Body of pancreas (tissue), 4 donors: Measurements from ENCODE around the gene SRP14.

Experiments
- POLR2A ChIP-seq, 3 donors: fragments of 450-650 bp; IDR thresholded peaks; one replicate each; pipeline ENCODE4 v1.6.1; 2016; ENCODE audit warnings: antibody characterized with exemption in 3 of 3, mild to moderate bottlenecking in 2 of 3
- TF ChIP-seq, protein P1 (sequence below), 7 experiments: fragments of 450-650 bp in 4 of 7; fragments of 200-600 bp in 3 of 7; sonication (generic) in 3 of 7; IDR thresholded peaks; one replicate each; pipeline ENCODE4 v1.5.1; 2016 to 2019; ENCODE audit warnings: antibody characterized with exemption in 7 of 7

DNA sequence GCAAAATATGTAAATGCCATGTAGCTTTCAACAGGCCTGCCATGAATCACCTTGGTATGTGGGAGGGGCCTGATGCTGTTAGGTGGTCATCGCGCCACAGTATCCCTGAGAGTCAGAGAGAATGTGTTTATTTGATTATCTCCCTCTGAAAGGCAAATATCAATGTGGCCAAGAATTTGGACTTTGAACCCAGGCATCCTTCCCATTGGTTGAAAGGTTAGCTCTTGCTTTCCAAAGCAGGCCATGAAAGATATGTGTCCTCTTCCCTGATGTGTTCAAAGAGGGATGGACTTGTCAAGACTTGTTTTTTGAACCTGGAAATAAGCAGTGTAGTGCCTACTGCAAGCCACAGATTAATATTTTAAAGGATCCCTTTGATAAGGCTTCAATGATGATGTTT, 36.7 kb downstream of the SRP14 start:
- TF ChIP-seq, protein P1, sequence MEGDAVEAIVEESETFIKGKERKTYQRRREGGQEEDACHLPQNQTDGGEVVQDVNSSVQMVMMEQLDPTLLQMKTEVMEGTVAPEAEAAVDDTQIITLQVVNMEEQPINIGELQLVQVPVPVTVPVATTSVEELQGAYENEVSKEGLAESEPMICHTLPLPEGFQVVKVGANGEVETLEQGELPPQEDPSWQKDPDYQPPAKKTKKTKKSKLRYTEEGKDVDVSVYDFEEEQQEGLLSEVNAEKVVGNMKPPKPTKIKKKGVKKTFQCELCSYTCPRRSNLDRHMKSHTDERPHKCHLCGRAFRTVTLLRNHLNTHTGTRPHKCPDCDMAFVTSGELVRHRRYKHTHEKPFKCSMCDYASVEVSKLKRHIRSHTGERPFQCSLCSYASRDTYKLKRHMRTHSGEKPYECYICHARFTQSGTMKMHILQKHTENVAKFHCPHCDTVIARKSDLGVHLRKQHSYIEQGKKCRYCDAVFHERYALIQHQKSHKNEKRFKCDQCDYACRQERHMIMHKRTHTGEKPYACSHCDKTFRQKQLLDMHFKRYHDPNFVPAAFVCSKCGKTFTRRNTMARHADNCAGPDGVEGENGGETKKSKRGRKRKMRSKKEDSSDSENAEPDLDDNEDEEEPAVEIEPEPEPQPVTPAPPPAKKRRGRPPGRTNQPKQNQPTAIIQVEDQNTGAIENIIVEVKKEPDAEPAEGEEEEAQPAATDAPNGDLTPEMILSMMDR (IDR thresholded peaks at IDR 0.05) = no peak
- no peak for TF ChIP-seq POLR2A (IDR thresholded peaks at IDR 0.05)
